ENCODE results near the gene GNAI3. TPM values are rescaled to one million over a fixed set of nuclear protein-coding genes. Genes with fewer than 3 reads are reported as not detected.
A peak's percentile ranks its signal among the peaks of the same experiment; 100 is the strongest.

The GNAI3 gene
- total RNA-seq, 1 experiment from 2014 or later: 6.4 TPM

GRCh38 chr1:109641861-109642260 is 93.4 kb downstream of the GNAI3 start:
- ChIA-PET POLR2A (no interaction called here), CTCF (interaction anchor here (3.2 kb wide), 1 partner anchor 343 kb away, joined by 23 read pairs; the partner anchor contains the start of gene AHCYL1)
- no peak for TF ChIP-seq CTCF (IDR thresholded peaks at IDR 0.05; ENCODE audit: insufficient read depth in 1 of 2, low read depth in 1 of 2, low read length in 1 of 2, severe bottlenecking in 1 of 2, unreplicated experiment in 1 of 2)
- no TSS peak for BruUV-seq (replicated peaks)
- H3K4me3 ChIP-seq (ENCODE audit: low read depth, low read length): no peak overlapping the region
- no peaks in the 10 kb centered on the region for H3K36me3 ChIP-seq (ENCODE audit: control insufficient read depth, insufficient read depth, low read length)
- no peaks in the 10 kb centered on the region for H3K9me3 ChIP-seq
- intact Hi-C loops (cut with micrococcal nuclease; ENCODE audit: unreplicated experiment): loop anchor here (5.0 kb wide), 2 partner anchors 95 to 130 kb away; partner anchors contain the start of gene GNAI3
- H3K4me3 Mint-ChIP-seq (ENCODE audit: unreplicated experiment): no peak overlapping the region
- no peak for DNase-seq
- H3K27me3 Mint-ChIP-seq (ENCODE audit: insufficient read depth, unreplicated experiment): no peaks in the 10 kb centered on the region
- no peak overlapping the region for H3K27ac Mint-ChIP-seq (ENCODE audit: unreplicated experiment)
- H3K9me3 Mint-ChIP-seq (ENCODE audit: unreplicated experiment): no peaks in the 10 kb centered on the region
- H3K4me1 ChIP-seq: no peaks in the 10 kb centered on the region
- no peaks in the 10 kb centered on the region for H3K4me1 Mint-ChIP-seq (ENCODE audit: low read depth, unreplicated experiment)
- peaks cover 6% of the 10 kb centered on the region for H3K36me3 Mint-ChIP-seq (ENCODE audit: insufficient read depth, unreplicated experiment)
- H3K27me3 ChIP-seq (replicated peaks; ENCODE audit: control insufficient read depth, insufficient read depth, low read length): no peaks in the 10 kb centered on the region

GRCh38 chr1:109642626-109643025 is 94.2 kb downstream of the GNAI3 start:
- ChIA-PET CTCF (no interaction called here), POLR2A (no interaction called here)
- Histone ChIP-seq H3K36me3 (ENCODE audit: control insufficient read depth, insufficient read depth, low read length) (no peaks in the 10 kb centered on the region), H3K27me3 (replicated peaks; ENCODE audit: control insufficient read depth, insufficient read depth, low read length) (no peaks in the 10 kb centered on the region), H3K9me3 (no peaks in the 10 kb centered on the region), H3K4me1 (no peaks in the 10 kb centered on the region), H3K4me3 (ENCODE audit: low read depth, low read length) (no peak overlapping the region)
- H3K27me3 Mint-ChIP-seq (ENCODE audit: insufficient read depth, unreplicated experiment): no peaks in the 10 kb centered on the region
- H3K4me1 Mint-ChIP-seq (ENCODE audit: low read depth, unreplicated experiment): no peaks in the 10 kb centered on the region
- H3K4me3 Mint-ChIP-seq (ENCODE audit: unreplicated experiment): no peak overlapping the region
- intact Hi-C loops (cut with micrococcal nuclease; ENCODE audit: unreplicated experiment): loop anchor here (5.0 kb wide), 2 partner anchors 95 to 130 kb away; partner anchors contain the start of gene GNAI3
- peaks cover 6% of the 10 kb centered on the region for H3K36me3 Mint-ChIP-seq (ENCODE audit: insufficient read depth, unreplicated experiment)
- no peaks in the 10 kb centered on the region for H3K9me3 Mint-ChIP-seq (ENCODE audit: unreplicated experiment)
- no TSS peak for BruUV-seq (replicated peaks)
- TF ChIP-seq CTCF (IDR thresholded peaks at IDR 0.05; ENCODE audit: insufficient read depth in 1 of 2, low read depth in 1 of 2, low read length in 1 of 2, severe bottlenecking in 1 of 2, unreplicated experiment in 1 of 2): no peak
- no peak overlapping the region for H3K27ac Mint-ChIP-seq (ENCODE audit: unreplicated experiment)
- no peak for DNase-seq

GRCh38 chr1:109643385-109644230 is 95.2 kb downstream of the GNAI3 start:
- Mint-ChIP-seq H3K27me3 (ENCODE audit: insufficient read depth, unreplicated experiment) (no peaks in the 10 kb centered on the region), H3K4me1 (ENCODE audit: low read depth, unreplicated experiment) (no peaks in the 10 kb centered on the region), H3K9me3 (ENCODE audit: unreplicated experiment) (no peaks in the 10 kb centered on the region), H3K4me3 (ENCODE audit: unreplicated experiment) (no peak overlapping the region), H3K27ac (ENCODE audit: unreplicated experiment) (no peak overlapping the region), H3K36me3 (ENCODE audit: insufficient read depth, unreplicated experiment) (peaks cover under 1% of the 10 kb centered on the region)
- H3K27me3 ChIP-seq (replicated peaks; ENCODE audit: control insufficient read depth, insufficient read depth, low read length): no peaks in the 10 kb centered on the region
- peak; percentile 76 to 81 for DNase-seq
- H3K9me3 ChIP-seq: no peaks in the 10 kb centered on the region
- TF ChIP-seq CTCF (IDR thresholded peaks at IDR 0.05; ENCODE audit: insufficient read depth in 1 of 2, low read depth in 1 of 2, low read length in 1 of 2, severe bottlenecking in 1 of 2, unreplicated experiment in 1 of 2): peak; percentile 63 to 72
- no TSS peak for BruUV-seq (replicated peaks)
- no peaks in the 10 kb centered on the region for H3K36me3 ChIP-seq (ENCODE audit: control insufficient read depth, insufficient read depth, low read length)
- intact Hi-C loops (cut with micrococcal nuclease; ENCODE audit: unreplicated experiment): loop anchor here (5.0 kb wide), 2 partner anchors 96 to 129 kb away; partner anchors contain the start of gene GNAI3
- no peak overlapping the region for H3K4me3 ChIP-seq (ENCODE audit: low read depth, low read length)
- POLR2A ChIA-PET: no interaction called here
- CTCF ChIA-PET: no interaction called here
- no peaks in the 10 kb centered on the region for H3K4me1 ChIP-seq

Measured in Caco-2 (cell line).